HG03280 (cell line): ENCODE data around the gene EPAS1.

Experiments
- ATAC-seq: cut with Tn5 transposase; IDR thresholded peaks from one replicate; pipeline ENCODE4 v1.9.1; 2021; ENCODE audit warnings: mild to moderate bottlenecking, moderate library complexity; ENCODE audit not compliant: unreplicated experiment

Gene EPAS1

GRCh38 chr2:46296840-46297545 is at the start of gene EPAS1:
Gene EPAS1 (plus strand): TSS chr2:46297407. CDS start chr2:46297912, 505 bp downstream.
- peak; percentile 89 for ATAC-seq

- no peak for ATAC-seq
Measured at GRCh38 chr2:46248171-46248570, 49.0 kb upstream of the EPAS1 start.

- ATAC-seq = no peak
Measured at GRCh38 chr2:46249654-46250053, 47.6 kb upstream of the EPAS1 start.

- no peak for ATAC-seq
Measured at GRCh38 chr2:46252891-46253659, 44.1 kb upstream of the EPAS1 start.

- ATAC-seq = no peak
Measured at GRCh38 chr2:46254474-46254873, 42.7 kb upstream of the EPAS1 start.

- no peak for ATAC-seq
Measured at GRCh38 chr2:46256563-46257142, 40.6 kb upstream of the EPAS1 start.

- ATAC-seq = no peak
Measured at GRCh38 chr2:46257476-46257875, 39.7 kb upstream of the EPAS1 start.

GRCh38 chr2:46257980-46258379 is 39.2 kb upstream of the EPAS1 start:
- no peak for ATAC-seq

GRCh38 chr2:46258937-46259776 is 38.0 kb upstream of the EPAS1 start:
- ATAC-seq = no peak

GRCh38 chr2:46259777-46260168 is 37.4 kb upstream of the EPAS1 start:
- ATAC-seq = no peak

- no peak for ATAC-seq
Measured at GRCh38 chr2:46260305-46260704, 36.9 kb upstream of the EPAS1 start.

GRCh38 chr2:46262248-46262938 is 34.8 kb upstream of the EPAS1 start:
- no peak for ATAC-seq

- ATAC-seq = no peak
Measured at GRCh38 chr2:46263347-46263746, 33.9 kb upstream of the EPAS1 start.

GRCh38 chr2:46264447-46264846 is 32.8 kb upstream of the EPAS1 start:
- no peak for ATAC-seq

GRCh38 chr2:46266134-46266533 is 31.1 kb upstream of the EPAS1 start:
- no peak for ATAC-seq

- ATAC-seq = no peak
Measured at GRCh38 chr2:46267616-46268015, 29.6 kb upstream of the EPAS1 start.

GRCh38 chr2:46268196-46268595 is 29.0 kb upstream of the EPAS1 start:
- no peak for ATAC-seq

GRCh38 chr2:46269001-46269400 is 28.2 kb upstream of the EPAS1 start:
- no peak for ATAC-seq

- ATAC-seq = no peak
Measured at GRCh38 chr2:46269544-46270273, 27.5 kb upstream of the EPAS1 start.

- no peak for ATAC-seq
Measured at GRCh38 chr2:46270384-46270783, 26.8 kb upstream of the EPAS1 start.
